Psoas muscle (tissue), 8 donors: Measurements from ENCODE around the gene TAF1C. TPM values are rescaled to one million over a fixed set of nuclear protein-coding genes. Genes with fewer than 3 reads are reported as not detected.

Source experiments
- ATAC-seq, 4 donors: fragments of 200-7000 bp; cut with Tn5 transposase; one replicate each; pipeline ENCODE4 v1.9.1; 2020; ENCODE audit warnings: moderate library complexity in 3 of 4, mild to moderate bottlenecking in 2 of 4
- DNase-seq, 2 donors: peaks; one replicate each; pipeline ENCODE4 v3.0.0-alpha.2; 2020
- H3K27ac ChIP-seq: fragments of 200-600 bp; one replicate; pipeline ENCODE4 v1.8.0; 2022
- H3K27me3 ChIP-seq, 3 donors: fragments of 200-600 bp in 1 of 3; one replicate each; pipeline versions ENCODE4 v1.6.1 to v1.8.0; 2013 to 2022; ENCODE audit warnings: low read length in 2 of 3, mild to moderate bottlenecking in 2 of 3, moderate library complexity in 1 of 3; ENCODE audit not compliant: insufficient read depth in 3 of 3
- H3K36me3 ChIP-seq, 2 donors: fragments of 200-600 bp in 1 of 2; one replicate each; pipeline versions ENCODE4 v1.6.1 to v1.8.0; 2013 to 2022; ENCODE audit warnings: low read depth in 1 of 2, mild to moderate bottlenecking in 1 of 2, moderate library complexity in 1 of 2; ENCODE audit not compliant: insufficient read depth in 1 of 2
- H3K4me1 ChIP-seq: fragments of 200-600 bp; one replicate; pipeline ENCODE4 v1.8.0; 2022
- H3K4me3 ChIP-seq: fragments of 200-600 bp; one replicate; pipeline ENCODE4 v1.8.0; 2022; ENCODE audit warnings: mild to moderate bottlenecking
- H3K9me3 ChIP-seq: fragments of 200-600 bp; one replicate; pipeline ENCODE4 v1.8.0; 2022
- WGBS, 3 donors: extraction: QIAGEN DNeasy Blood & Tissue Kit; methylation state at CpG; one replicate each; pipeline versions ENCODE4 v1.1.6 to v1.1.7; 2013; 5-methylcytosine and 5-hydroxymethylcytosine counted together
- intact Hi-C, 2 donors: fragments of 100-400 bp; cut with DNase I; formaldehyde crosslinking; loops; one replicate each; pipeline versions ENCODE4 v1.11.0 to v1.14.2; 2022
- polyA plus RNA-seq, 3 donors: library from polyadenylated mRNA; stranded (reverse); fragments of 200-250 nt; gene quantifications; one replicate each; pipeline ENCODE4 v1.2.3, GENCODE V29; 2013
- total RNA-seq, 4 donors: library from RNA; stranded (reverse); fragmentation: NEBNext Ultra II Directional in 2 of 4; extraction: Animal tissue kit (Norgen Biotek cat#: 25700) in 2 of 4; gene quantifications; one replicate each; pipeline versions ENCODE4 v1.2.1 to v1.2.4, GENCODE V29; 2021 to 2023
- TF ChIP-seq, protein P1 (sequence below): fragments of 200-600 bp; IDR thresholded peaks from one replicate; pipeline ENCODE4 v1.8.0; 2022; ENCODE audit warnings: antibody characterized with exemption
- donor health status: healthy with polysubstance abuse.
- donor health status: DM: no; HTN: no; CAD: no; lungs with moderate emphysema.
- donor health status: Bipolar disorder and iron deficiency.
- donor health status: healthy.
- donor health status: DM: yes; HTN: yes; CAD: no.
- donor health status: DM: no; HTN: no; CAD: no.
- donor health status: DM: no; HTN: no; CAD: no.
- donor health status: DM: yes; HTN: yes; CAD: no.

TAF1C gene
- total and polyA plus RNA-seq, 7 donors: 8.3 to 24.4 (median 18.3) TPM

DNA sequence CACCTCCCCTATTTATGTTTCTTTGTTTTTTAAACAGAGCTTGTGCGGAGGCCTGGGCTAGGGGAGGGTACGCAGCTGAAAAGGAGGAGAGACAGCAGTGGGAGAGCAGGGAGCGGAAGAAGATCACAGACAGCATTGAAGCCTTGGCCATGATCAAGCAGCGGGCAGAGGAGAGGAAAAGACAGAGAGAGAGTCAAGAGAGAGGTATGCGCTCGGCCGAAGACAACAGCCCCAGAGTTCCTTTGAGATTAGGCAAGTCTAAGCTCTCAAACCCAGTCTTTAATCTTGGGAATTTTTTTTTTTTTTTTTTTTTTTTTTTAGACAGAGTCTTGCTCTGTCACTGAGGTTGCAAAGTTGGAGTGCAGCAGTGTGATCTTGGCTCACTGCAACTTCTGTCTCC, 21.1 kb downstream of the TAF1C start:
- peaks cover 0 to 15% (median 4%) of the 10 kb centered on the region in 3 donors for H3K27me3 ChIP-seq
- DNase-seq (no peak), ATAC-seq (no peak)
- no peak overlapping the region for H3K27ac ChIP-seq
- TF ChIP-seq, protein P1, sequence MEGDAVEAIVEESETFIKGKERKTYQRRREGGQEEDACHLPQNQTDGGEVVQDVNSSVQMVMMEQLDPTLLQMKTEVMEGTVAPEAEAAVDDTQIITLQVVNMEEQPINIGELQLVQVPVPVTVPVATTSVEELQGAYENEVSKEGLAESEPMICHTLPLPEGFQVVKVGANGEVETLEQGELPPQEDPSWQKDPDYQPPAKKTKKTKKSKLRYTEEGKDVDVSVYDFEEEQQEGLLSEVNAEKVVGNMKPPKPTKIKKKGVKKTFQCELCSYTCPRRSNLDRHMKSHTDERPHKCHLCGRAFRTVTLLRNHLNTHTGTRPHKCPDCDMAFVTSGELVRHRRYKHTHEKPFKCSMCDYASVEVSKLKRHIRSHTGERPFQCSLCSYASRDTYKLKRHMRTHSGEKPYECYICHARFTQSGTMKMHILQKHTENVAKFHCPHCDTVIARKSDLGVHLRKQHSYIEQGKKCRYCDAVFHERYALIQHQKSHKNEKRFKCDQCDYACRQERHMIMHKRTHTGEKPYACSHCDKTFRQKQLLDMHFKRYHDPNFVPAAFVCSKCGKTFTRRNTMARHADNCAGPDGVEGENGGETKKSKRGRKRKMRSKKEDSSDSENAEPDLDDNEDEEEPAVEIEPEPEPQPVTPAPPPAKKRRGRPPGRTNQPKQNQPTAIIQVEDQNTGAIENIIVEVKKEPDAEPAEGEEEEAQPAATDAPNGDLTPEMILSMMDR: no peak
- H3K4me3 ChIP-seq: no peak overlapping the region
- intact Hi-C loops: no loop called here
- H3K36me3 ChIP-seq: no peaks in the 10 kb centered on the region
- H3K9me3 ChIP-seq: no peaks in the 10 kb centered on the region
- WGBS, 3 donors: 86% methylated on average over 7 of the region's 7 CpGs
- H3K4me1 ChIP-seq: no peaks in the 10 kb centered on the region

DNA sequence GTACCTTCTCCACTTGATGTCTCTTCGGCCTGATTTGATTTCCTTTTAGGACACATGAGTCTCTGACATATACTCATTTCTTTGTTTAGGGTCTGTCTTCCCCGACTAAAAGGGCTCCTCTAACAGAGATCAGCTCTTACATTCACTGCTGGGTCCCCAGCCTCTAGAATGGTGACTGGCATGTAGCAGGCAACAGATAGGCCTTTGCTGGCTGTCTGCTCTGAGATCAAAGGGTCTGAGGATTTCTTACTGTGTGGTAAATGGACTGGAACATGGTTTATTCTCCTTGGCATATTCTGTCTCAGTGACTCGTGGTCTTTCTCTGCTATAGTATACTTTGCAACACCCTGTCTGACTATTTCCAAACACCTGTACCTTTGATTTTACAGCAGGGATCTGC, 25.1 kb downstream of the TAF1C start:
- no peak overlapping the region for H3K27ac ChIP-seq
- no peaks in the 10 kb centered on the region for H3K36me3 ChIP-seq
- ATAC-seq (no peak), DNase-seq (no peak)
- H3K4me1 ChIP-seq: no peaks in the 10 kb centered on the region
- no peaks in the 10 kb centered on the region for H3K9me3 ChIP-seq
- WGBS, 3 donors: 53 to 55% (median 55%) methylated on average over 3 of the region's 3 CpGs
- intact Hi-C loops: no loop called here
- H3K4me3 ChIP-seq: no peak overlapping the region
- TF ChIP-seq, protein P1: no peak
- peaks cover 0 to 42% (median 3%) of the 10 kb centered on the region in 3 donors for H3K27me3 ChIP-seq

GRCh38 chr16:84161037-84161436, 25.8 kb downstream of the TAF1C start:
- Histone ChIP-seq H3K4me1 (no peaks in the 10 kb centered on the region), H3K9me3 (peaks cover 2% of the 10 kb centered on the region), H3K27ac (no peak overlapping the region), H3K27me3 (peaks cover 0 to 42% (median 3%) of the 10 kb centered on the region in 3 donors), H3K36me3 (no peaks in the 10 kb centered on the region), H3K4me3 (no peak overlapping the region)
- TF ChIP-seq, protein P1: no peak
- WGBS, 3 donors: 68 to 76% (median 70%) methylated on average over 10 of the region's 10 CpGs
- DNase-seq (no peak), ATAC-seq (no peak)
- intact Hi-C loops: no loop called here

DNA sequence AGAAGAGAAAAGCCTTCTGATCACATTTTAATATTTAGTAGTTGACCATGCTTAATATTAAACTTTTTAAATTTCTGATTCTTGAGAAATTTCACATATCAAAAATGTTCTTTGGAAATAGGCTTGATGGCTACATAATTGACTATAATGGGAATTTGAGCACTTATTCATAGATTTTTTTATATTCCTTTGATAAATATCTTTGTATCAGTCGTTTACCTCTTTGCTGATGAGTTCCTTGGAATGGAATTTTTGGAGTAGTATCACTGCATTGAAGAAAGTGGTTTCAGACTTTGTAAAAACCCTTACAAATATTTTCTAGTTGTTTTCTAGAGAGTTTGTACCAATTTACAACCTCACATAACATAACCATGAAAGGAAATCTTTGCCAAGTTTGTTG, 27.1 kb downstream of the TAF1C start:
- no peaks in the 10 kb centered on the region for H3K36me3 ChIP-seq
- peaks cover 4% of the 10 kb centered on the region for H3K9me3 ChIP-seq
- H3K4me1 ChIP-seq: no peaks in the 10 kb centered on the region
- 41 to 49% (median 48%) methylated on average over 1 of the region's 1 CpG for WGBS, 3 donors
- no peak for DNase-seq
- TF ChIP-seq, protein P1: no peak
- H3K4me3 ChIP-seq: no peak overlapping the region
- H3K27ac ChIP-seq: no peak overlapping the region
- intact Hi-C loops: no loop called here
- peaks cover 0 to 42% (median 3%) of the 10 kb centered on the region in 3 donors for H3K27me3 ChIP-seq
- ATAC-seq: no peak

- Histone ChIP-seq H3K9me3 (peaks cover 4% of the 10 kb centered on the region), H3K36me3 (no peaks in the 10 kb centered on the region), H3K4me1 (no peaks in the 10 kb centered on the region), H3K4me3 (no peak overlapping the region), H3K27me3 (peaks cover 0 to 42% (median 3%) of the 10 kb centered on the region in 3 donors), H3K27ac (no peak overlapping the region)
- 17 to 25% (median 23%) methylated on average over 7 to 9 of the region's 9 CpGs for WGBS, 3 donors
- intact Hi-C loops: no loop called here
- TF ChIP-seq, protein P1: no peak
- no peak for DNase-seq
- no peak for ATAC-seq
These were observed 27.9 kb downstream of the TAF1C start for GRCh38 chr16:84159007-84159406.
